ENCODE results near the gene SPART. TPM values are rescaled to one million over a fixed set of nuclear protein-coding genes. Genes with fewer than 3 reads are reported as not detected.

Gene SPART
- total RNA-seq: 32.7 TPM
- long read RNA-seq, full-length matches to known transcripts: 71 of 91 reads
- long read RNA-seq, partial matches to known transcripts: 3 of 91 reads
- long read RNA-seq, other reads (novel, unspliced or antisense): 17 of 91 reads

- Histone ChIP-seq H3K4me1 (peaks cover 53% of the 10 kb centered on the region), H3K4me3 (peak within 1 kb of the TSS; percentile 81), H3K36me3 (no peaks in the 10 kb centered on the region), H3K27ac (replicated peaks) (peak within 1 kb of the TSS; percentile 98), H3K9me3 (replicated peaks) (no peaks in the 10 kb centered on the region), H3K27me3 (ENCODE audit: low read depth) (no peaks in the 10 kb centered on the region)
- intact Hi-C loops (cut with micrococcal nuclease): no loop called here
- peak; percentile 99 for TF ChIP-seq CTCF (IDR thresholded peaks at IDR 0.05; ENCODE audit: borderline replicate concordance)
- peak; percentile 93 for DNase-seq
Observed at GRCh38 chr13:36346222-36347083, at the start of gene SPART. SPART (minus strand) TSS chr13:36346394; CDS start chr13:36335830, 10,564 bp downstream.

GRCh38 chr13:36395280-36395679 lies 49.1 kb upstream of the SPART start:
- Histone ChIP-seq H3K27ac (replicated peaks) (no peak overlapping the region), H3K4me3 (no peak overlapping the region), H3K4me1 (no peaks in the 10 kb centered on the region), H3K9me3 (replicated peaks) (peaks cover 7% of the 10 kb centered on the region), H3K36me3 (no peaks in the 10 kb centered on the region), H3K27me3 (ENCODE audit: low read depth) (peaks cover 5% of the 10 kb centered on the region)
- intact Hi-C loops (cut with micrococcal nuclease): loop anchor here (10.0 kb wide), 1 partner anchor 110 kb away; no protein-coding TSS in a partner anchor
- peak; percentile 57 for TF ChIP-seq CTCF (IDR thresholded peaks at IDR 0.05; ENCODE audit: borderline replicate concordance)
- DNase-seq: no peak

- TF ChIP-seq CTCF (IDR thresholded peaks at IDR 0.05; ENCODE audit: borderline replicate concordance): no peak
- Histone ChIP-seq H3K4me1 (no peaks in the 10 kb centered on the region), H3K27ac (replicated peaks) (no peak overlapping the region), H3K36me3 (no peaks in the 10 kb centered on the region), H3K4me3 (no peak overlapping the region), H3K27me3 (ENCODE audit: low read depth) (peaks cover 38% of the 10 kb centered on the region), H3K9me3 (replicated peaks) (no peaks in the 10 kb centered on the region)
- intact Hi-C loops (cut with micrococcal nuclease): no loop called here
- no peak for DNase-seq
Observed at GRCh38 chr13:36385489-36385888, 39.3 kb upstream of the SPART start.

GRCh38 chr13:36382030-36382429 lies 35.8 kb upstream of the SPART start:
- no peak overlapping the region for H3K4me3 ChIP-seq
- intact Hi-C loops (cut with micrococcal nuclease): no loop called here

More at GRCh38 chr13:36382030-36382429, 35.8 kb upstream of the SPART start:
- no peak overlapping the region for H3K27ac ChIP-seq (replicated peaks)
- TF ChIP-seq CTCF (IDR thresholded peaks at IDR 0.05; ENCODE audit: borderline replicate concordance): no peak
- H3K9me3 ChIP-seq (replicated peaks): no peaks in the 10 kb centered on the region
- H3K27me3 ChIP-seq (ENCODE audit: low read depth): peaks cover 32% of the 10 kb centered on the region
- no peaks in the 10 kb centered on the region for H3K4me1 ChIP-seq
- no peaks in the 10 kb centered on the region for H3K36me3 ChIP-seq
- DNase-seq: no peak
